Stimulated activated CD4-positive, alpha-beta T cell treated with anti-CD3 and anti-CD28 coated beads, Interleukin-12 subunit alpha, Interleukin-12 subunit beta, amount 100 ng/mL, for 24 hours (primary cell): ENCODE data around the gene DIS3L.
"Not testable (repeated sequence)": the region's sequence is repeated elsewhere in the genome, so short reads cannot be mapped to it uniquely, and the experiment has no call there.

Experiments used
- DNase-seq, 2 experiments: peaks; one replicate each; pipeline ENCODE4 v3.0.0-alpha.2; 2020; ENCODE audit warnings: low read depth in 2 of 2

DIS3L gene

GRCh38 chr15:66276546-66276945 is 16.8 kb upstream of the DIS3L start:
- no peak for DNase-seq

- no peak for DNase-seq
These were observed 15.3 kb upstream of the DIS3L start for GRCh38 chr15:66278056-66278455.

GRCh38 chr15:66278671-66279070 is 14.7 kb upstream of the DIS3L start:
- DNase-seq = no peak

- DNase-seq = no peak
These were observed 9.1 kb upstream of the DIS3L start for GRCh38 chr15:66284271-66284670.

GRCh38 chr15:66285533-66286280 is 7.7 kb upstream of the DIS3L start:
- DNase-seq = no peak

- DNase-seq = no peak
These were observed 5.8 kb upstream of the DIS3L start for GRCh38 chr15:66287461-66288057.

- no peak for DNase-seq
These were observed 5.3 kb upstream of the DIS3L start for GRCh38 chr15:66288093-66288492.

GRCh38 chr15:66288551-66289185 is 4.7 kb upstream of the DIS3L start:
- no peak for DNase-seq

GRCh38 chr15:66290007-66290406 is 3.4 kb upstream of the DIS3L start:
- no peak for DNase-seq

- no peak for DNase-seq
These were observed 2.9 kb upstream of the DIS3L start for GRCh38 chr15:66290518-66290917.

- no peak for DNase-seq
These were observed 1.4 kb upstream of the DIS3L start for GRCh38 chr15:66291816-66292570.

- DNase-seq = no peak
These were observed 573 bp upstream of the DIS3L start for GRCh38 chr15:66292571-66293418.

- peak in 1 of 2 experiments; percentile 26 for DNase-seq
These were observed 976 bp downstream of the DIS3L start for GRCh38 chr15:66294157-66294931.

- no peak for DNase-seq
These were observed 1.5 kb downstream of the DIS3L start for GRCh38 chr15:66294932-66295235.

- no peak for DNase-seq
These were observed 2.8 kb downstream of the DIS3L start for GRCh38 chr15:66296186-66296585.

- DNase-seq = no peak
These were observed 5.5 kb downstream of the DIS3L start for GRCh38 chr15:66298803-66299251.

- DNase-seq = no peak
These were observed 9.3 kb downstream of the DIS3L start for GRCh38 chr15:66302489-66303278.

GRCh38 chr15:66304425-66304824 is 11.1 kb downstream of the DIS3L start:
- not testable (repeated sequence) for DNase-seq

GRCh38 chr15:66306381-66306780 is 13.0 kb downstream of the DIS3L start:
- no peak for DNase-seq

- DNase-seq = no peak
These were observed 15.2 kb downstream of the DIS3L start for GRCh38 chr15:66308531-66308930.
